Forelimb muscle (tissue), 1 donor: ENCODE measurements around the gene B3GALT6. TPM values are rescaled to one million over a fixed set of nuclear protein-coding genes. Genes with fewer than 3 reads are reported as not detected.

ENCODE experiments used
- DNase-seq: peaks from one replicate; pipeline ENCODE4 v3.0.0-alpha.2; 2013; ENCODE audit warnings: low read depth
- polyA plus RNA-seq: library from polyadenylated mRNA; unstranded; fragments of 120-200 nt; gene quantifications from one replicate; pipeline ENCODE4 v1.2.1, GENCODE V29; 2013; ENCODE audit not compliant: insufficient read length

Gene B3GALT6
- polyA plus RNA-seq, 1 donor: 16.3 TPM

DNA sequence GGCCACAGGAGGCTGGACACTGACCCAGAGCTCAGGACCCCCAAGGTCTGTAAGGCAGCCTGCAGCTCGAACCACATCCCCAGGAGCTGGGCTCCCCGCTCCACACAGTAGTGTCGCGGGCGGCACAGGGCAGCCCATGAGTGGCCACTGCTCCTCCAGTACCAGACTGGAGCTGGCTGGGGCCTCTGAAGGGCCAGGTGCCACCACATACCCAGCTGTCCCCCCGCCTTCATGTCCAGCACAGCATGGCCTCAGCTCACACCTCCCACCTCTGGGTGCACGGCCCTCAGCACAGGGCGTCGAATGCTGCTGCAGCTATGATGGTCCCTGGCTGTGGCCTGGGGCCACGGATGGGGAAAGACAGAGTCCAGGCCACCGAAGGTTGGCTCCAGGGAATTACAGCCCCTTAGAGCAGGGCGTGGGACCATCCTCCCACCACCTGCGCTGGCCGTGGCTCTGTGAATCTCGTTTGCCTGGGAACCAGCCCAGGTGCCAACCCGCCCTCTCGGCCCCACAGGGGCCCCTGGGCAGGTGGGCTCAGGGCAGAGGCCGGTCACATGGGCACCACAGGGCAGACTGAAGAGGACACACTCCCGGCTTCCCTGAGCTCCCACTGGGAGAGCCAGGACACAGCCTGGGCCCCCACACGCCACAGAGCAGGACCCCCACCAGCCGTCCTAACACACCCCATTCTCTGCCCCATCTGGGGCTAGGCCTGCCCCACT lies 16.0 kb upstream of the B3GALT6 start:
- no peak for DNase-seq

DNA sequence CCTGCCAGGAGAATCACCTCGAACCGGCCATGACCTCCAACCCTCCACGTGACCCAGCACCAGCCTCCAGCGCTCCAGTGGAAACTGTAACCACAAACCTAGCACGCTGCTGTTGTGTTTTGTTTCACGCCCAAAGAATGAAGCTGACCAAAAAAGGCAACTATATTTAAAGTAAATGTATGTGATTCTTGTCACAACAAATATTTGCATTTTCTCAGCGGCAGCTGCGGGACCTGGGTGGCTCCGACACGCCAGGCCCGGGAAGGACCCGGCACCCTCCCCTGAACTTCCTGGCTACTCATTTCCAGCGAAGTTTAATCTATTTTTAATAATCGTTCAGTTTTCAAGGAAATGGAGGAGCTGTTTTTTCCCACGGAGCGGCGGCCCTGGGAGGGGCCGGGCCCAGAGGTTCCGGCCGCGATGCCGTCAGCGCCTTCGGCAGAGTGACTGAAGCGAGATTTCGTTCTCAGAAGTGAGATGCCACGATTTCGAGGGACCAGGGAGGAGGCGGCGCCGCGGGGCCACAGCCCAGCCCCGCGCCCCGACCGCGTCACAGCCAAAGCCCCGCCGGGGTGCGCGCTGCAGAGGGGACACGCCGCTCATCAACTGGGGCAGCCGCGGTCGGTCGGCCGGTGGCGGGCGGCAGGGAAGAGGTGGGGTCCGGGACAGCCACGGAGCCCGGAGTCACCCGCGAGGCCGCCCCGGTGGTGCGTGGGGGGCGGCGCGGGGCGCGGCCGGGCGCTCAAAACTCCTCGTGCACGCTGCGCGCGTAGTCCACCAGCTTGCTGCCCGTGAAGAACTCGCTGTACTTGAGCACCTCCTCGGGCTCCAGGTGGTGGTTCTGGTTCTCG lies 15.0 kb upstream of the B3GALT6 start:
- no peak for DNase-seq

DNA sequence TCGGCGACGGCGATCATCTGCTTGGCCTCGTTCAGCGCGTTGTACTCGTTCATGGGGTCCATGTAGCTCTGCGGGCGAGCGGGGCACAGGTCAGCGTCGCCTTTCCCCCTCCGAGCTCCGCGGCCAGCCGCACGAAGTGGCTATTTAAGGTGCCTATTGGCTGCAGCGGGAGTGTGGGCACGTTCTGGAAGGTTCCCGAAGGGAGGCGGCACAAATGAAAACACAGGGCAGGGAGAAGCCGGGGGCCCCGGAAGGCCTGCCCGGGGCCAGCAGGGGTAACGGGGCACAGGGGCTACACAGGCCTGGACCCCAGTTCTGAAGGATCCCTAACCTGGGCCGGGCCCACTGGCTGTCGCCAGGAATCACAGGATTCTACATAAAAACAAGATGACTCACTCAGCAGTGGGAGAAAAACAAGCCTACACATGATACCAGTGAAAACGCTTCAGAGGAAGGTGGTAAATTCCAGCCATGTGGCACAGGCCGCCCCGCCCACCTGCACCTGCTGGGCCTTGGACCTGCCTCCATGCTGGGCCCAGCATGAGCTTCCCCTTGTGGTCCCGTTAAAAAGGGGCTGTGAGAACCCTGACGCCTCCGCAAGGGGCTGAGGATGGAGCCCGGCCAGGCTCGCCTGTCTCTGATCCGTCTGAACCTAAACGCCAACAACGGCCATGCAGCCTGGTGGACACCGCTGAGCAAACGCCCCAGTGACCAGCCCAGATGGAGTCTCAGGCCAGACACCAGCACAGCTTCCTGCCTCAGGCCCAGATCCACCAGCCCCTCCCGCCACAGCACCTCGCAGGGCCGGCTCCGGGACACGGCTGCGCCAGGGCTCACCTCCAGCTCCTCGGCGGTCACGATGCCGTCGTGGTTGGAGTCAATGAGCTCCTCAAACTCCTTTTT lies 14.2 kb upstream of the B3GALT6 start:
- no peak for DNase-seq

DNA sequence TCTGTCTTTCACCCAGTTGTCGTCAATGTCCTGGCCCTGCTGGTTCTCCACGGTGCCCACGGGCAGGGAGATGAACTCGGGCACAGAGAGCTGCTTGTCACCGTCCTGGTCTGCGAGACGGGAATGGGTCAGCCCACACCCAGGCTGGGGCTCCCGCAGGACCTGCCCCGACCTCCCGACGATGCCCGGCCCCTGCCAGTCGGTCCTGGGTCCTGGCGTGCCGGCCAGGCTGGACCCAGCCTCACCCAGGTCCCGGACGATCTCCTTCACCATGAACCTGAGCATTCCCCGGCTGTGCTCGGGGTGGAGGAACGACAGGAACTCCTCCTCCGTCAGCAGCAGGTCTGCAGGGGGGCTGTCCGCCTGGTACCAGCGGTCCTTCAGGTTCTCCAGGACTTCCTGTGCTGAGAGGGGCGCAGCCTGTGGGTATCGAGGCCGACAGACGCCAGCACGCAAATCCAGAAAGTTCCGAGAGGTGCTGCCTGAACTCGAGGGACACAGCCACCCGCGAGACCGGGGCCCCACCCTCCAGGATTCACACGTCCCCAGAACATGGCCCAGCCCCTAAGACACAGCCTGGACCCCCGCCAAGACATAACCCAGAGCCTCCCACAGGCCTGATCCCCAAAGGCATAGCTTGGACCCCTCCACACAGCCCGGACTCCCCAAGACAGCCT lies 13.4 kb upstream of the B3GALT6 start:
- DNase-seq: no peak

DNA sequence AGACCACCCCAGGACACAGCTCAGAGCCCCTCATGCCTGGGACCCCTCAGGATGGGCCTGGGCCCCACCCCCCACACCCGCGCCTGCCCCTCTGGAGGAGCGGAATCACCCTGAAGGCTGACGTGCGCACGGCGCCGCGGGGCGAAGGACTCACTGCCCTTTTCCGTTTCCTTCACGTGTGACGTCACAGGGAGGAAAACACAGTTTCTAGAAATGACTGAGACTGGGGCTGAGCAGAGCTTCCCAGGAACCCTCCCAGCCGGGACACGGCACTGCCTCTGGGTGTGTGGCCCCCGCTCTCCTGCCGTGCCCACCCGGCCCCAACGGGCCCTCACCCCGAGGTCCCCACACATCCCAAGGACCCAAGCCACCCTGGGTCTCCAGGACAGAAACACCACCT lies 12.7 kb upstream of the B3GALT6 start:
- no peak for DNase-seq

DNA sequence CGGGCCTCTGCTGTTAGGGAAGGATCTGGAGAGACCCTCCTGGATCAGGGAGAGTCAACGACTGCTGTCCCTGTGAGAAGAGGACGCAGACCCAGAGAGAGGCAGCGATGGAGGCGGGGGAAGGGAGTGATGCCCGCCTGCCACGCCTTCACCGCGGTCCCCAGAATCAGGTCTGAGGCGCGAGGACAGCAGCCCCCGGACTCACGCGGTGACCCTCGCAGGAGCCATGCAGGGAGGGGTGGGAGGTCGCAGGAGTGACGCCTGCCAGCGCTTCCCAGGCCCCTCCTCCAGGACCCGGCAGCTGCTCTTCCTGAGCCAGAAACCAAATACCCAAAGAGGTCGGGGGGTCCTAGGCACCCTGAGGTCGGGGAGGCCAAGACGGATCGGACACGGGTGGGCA lies 11.8 kb upstream of the B3GALT6 start:
- no peak for DNase-seq

DNA sequence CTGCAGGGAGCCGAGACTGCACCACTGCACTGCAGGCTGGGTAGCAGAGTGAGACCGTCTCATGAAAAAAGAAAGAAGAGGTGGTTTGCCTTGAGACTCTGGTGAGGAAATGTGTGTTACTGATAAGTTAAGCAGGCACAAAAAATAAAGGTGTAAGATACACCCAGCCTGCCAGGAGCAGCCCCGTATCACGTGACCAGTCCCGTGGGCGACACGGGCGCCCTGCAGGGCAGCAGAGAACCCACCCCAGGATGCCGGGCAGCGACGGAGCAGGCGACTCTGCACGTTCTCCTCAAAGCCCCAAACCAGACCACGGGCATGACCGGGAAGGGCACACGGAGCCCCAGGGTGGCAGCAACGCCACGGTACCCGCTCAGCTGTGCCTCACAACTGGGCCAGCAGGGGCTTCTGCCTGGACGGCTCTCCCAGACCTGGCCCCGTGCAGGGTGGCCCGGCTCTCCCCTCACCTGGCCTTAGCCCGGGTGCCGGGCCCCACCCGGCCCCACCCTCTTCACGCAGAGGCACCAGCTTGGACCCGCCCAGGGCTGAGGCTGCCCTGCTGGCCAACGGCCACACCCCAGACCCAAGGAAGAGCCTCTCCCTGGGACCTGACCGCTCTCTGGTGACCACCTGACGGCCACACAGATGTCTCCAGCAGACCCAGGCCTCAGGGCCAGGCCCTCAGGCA lies 10.0 kb upstream of the B3GALT6 start:
- no peak for DNase-seq

DNA sequence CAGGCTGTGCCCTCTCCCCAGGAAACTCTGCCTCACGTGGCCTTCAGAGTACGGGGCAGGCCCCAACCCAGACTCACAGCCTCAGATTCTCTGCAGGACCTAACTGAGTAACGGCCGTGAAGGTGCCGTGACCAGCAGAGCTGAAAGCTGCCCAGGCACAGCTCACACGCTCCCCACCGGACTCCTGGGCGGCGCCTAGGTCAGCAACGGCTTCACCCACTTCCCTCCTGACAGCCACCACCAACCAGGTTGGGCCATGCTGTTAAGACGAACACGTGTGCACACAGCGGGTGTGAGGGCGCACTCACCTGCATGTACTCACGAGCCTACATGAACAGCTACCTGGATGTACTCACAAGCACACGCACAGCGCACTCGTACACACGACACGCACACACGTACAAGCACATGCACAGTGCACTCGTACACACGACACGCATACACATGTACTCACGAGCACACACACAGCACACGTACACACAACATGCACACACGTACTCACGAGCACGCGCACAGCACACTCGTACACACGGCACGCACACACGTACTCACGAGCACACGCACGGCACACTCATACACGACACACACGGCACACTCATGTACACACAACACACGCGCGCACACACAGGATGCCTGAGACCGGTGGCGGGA lies 9.3 kb upstream of the B3GALT6 start:
- no peak for DNase-seq

DNA sequence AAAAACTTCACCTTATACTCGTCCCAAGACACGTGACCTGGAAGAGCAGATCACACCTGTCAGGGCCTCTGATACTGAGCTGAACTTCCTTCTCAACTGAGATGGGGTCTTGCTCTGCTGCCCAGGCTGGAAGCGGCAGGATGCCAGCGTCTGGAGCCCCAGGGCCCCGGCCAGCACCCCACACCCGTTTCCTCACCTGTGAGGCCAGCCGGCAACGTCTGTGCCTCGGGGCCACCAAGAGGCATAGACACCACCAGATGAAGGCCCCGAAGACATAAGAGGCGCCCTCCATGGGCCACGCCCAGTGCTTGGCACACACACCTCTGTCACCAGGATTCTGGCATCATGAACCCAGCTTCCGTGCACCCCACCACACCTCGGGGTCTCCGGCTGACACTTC lies 8.7 kb upstream of the B3GALT6 start:
- DNase-seq: no peak

DNA sequence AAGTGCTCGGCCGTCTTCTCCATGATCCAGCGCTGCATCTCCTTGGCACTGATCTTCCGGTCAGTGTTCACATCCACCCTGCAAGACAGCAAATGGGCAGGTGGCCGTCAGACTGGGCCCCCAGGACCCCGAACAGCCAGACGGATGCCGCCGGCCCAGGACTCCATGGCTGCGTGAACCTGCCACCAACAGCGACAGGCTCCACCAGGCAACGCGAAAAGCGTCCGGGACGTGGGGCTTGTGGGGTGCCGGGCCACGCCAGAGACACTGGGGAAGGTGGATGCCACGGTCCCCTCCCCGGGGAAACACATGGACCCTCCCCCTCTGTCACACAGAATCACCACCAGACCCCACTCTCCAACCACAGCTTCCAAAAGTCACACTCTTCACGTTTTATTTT lies 8.1 kb upstream of the B3GALT6 start:
- DNase-seq: no peak

DNA sequence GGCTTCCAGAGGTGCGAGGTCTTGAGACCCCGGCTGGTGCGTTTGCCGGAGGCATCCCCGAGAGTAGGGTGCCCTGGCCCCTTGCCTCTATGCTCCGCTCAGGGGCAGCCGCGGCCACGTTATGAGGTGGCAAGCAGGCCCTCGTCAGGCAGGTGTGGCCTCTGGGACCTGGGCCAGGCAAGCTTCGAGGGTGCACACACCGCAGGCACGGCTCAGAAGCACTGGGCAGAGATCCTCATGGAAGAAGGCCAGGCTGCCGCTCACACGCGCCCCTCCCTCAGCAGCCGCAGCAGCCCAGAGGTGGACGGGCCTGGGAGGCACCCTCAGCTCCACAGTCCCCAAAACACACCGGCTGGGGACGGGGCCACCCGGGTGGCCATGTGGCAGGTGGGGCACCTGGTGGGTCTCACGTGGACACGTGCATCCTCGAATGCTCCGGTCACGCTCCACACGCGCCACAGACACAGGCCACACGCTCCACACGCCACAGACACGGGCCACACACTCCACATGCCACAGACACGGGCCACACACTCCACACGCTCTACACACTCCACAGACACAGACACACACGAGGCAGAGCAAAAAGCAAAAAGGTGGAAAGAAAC lies 6.7 kb upstream of the B3GALT6 start:
- no peak for DNase-seq

DNA sequence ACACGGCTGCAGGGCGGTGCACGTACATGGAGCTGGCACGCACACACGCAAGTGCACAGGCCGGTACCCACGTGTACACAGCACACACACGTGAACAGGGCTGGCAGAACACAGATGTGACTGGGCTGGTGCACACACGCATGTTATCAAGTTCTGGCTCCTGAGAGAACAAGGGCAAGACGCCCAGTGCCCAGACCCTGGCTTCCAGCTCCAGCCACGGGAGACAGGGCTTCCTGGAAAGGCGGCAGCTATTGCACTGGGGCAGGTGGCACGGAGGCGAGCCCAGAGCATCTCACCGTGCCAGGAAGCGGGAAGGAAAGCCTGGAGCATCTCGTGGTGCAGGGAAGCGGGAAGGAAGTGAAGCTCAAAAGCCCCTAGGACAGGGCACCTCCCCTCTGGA lies 6.1 kb upstream of the B3GALT6 start:
- DNase-seq: no peak

DNA sequence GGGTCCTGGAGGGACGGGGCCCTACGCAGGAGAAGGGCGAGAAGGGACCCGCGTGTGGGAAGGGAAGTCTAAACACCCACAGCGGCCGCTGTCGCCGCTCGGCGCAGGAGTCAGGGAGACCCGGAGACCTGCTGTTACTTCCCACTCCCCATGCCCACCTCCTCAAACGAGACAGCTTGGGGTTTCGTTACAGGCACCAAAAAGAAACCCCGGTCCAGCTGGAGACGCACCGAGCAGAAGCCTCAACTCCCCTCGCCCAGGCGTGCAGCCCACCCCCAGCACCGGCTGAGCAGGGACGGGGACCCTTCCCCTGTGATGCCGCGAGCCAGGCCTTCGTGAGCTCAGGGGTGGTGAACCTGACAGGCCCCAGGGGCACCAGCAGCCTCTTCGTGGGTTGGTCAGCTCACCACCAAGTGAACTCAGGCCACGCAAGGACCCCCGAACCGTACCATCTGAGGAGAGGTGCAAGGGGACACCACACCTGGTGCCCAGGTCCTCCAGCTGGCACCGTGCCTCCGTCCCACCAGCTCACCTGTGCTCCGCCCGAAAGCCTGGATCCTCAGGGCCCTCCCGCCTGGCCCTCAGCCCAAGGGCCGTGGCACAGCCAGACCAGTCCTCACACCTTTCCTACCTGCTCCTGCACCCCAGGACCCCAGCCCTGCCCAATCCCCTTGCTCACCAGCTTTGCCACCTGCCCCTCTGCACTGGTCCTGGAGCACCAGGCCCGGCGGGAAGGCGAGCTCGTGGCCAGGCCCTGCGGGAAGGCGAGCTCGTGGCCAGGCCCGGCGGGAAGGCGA lies 5.3 kb upstream of the B3GALT6 start:
- DNase-seq: no peak

DNA sequence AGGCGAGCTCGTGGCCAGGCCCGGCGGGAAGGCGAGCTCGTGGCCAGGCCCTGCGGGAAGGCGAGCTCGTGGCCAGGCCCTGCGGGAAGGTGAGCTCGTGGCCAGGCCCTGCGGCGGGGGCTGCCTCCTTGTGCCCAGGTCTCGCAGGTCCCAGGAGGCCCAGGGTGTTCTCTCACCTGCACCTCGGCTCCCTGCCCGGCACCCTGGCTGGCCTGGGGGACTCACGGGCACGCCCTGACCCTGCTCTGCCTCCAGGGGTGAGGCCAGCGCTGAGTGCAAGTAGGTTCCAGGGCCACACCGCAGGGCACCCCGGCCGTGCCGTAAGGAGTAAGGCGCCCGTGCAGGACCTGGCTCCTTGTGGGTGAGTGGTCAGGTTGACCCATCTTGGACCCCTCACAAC lies 4.7 kb upstream of the B3GALT6 start:
- DNase-seq: no peak

DNA sequence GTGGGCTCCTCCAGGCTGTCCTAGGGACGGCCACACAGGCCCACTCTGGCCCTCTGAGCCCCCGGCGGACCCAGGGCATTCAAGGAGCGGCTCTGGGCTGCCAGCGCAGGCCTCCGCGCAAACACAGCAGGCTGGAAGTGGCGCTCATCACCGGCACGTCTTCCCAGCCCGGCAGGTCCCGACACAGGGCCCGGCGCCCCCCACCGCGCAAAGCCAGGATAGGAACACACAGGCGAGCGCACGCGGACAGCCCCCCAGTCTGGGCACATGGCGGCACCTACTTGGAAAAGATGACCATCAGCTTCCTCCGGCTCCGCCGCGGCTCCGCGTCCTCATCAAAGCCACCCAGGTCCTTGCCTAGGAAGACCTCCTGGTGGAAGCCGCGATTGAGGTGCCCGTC lies 3.9 kb upstream of the B3GALT6 start:
- no peak for DNase-seq

DNA sequence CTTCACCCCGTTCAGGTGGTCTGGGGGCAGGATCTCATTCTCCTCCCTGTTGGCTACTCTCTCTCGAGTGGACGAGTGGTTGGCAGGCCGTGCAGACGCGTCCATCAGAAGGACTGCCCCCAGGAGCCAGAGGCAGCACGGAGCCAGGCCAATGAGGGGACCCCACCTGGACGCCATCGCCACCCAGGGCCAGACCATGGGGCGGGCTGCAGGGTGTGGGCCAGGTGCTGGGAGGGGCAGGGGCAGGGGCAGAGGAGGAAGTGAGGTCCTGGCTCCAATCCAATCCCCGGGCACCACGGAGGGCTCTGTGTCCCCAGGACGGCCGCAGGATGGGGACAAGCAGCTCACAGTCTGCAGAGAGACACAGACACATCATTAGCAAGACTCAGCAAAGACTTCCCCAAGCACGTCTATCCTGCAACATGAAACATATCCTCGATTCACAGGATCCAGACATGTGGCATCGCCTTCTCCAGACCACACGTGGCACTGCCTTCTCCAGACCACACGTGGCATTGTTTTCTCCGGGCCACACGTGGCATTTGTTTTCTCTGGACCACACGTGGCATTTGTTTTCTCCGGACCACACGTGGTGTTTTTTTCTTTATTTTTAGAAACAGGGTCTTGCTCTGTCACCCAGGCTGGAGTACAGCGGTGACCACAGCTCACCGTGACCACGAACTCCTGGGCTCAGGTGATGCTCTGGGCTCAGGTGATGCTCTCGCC lies 3.3 kb upstream of the B3GALT6 start:
- DNase-seq: no peak

DNA sequence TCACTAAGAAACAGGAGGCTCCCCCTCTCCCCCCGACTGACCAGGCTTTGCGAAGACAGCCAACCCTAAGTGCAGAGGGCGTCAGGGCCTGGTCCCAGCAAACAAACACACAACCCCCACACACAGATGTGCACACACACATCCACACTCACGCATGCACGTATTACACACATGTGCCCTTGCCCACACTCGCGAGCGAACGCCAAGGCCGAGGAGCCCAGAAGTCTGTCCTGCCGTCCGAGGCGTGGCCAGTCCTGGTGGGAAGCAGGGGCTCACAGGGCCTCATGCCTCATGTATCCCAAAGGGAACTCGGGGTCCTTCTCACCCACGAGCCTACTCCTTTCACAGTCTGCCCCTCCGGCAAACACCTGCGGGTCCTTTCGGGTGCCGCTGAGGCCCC lies 2.3 kb upstream of the B3GALT6 start:
- DNase-seq: no peak

DNA sequence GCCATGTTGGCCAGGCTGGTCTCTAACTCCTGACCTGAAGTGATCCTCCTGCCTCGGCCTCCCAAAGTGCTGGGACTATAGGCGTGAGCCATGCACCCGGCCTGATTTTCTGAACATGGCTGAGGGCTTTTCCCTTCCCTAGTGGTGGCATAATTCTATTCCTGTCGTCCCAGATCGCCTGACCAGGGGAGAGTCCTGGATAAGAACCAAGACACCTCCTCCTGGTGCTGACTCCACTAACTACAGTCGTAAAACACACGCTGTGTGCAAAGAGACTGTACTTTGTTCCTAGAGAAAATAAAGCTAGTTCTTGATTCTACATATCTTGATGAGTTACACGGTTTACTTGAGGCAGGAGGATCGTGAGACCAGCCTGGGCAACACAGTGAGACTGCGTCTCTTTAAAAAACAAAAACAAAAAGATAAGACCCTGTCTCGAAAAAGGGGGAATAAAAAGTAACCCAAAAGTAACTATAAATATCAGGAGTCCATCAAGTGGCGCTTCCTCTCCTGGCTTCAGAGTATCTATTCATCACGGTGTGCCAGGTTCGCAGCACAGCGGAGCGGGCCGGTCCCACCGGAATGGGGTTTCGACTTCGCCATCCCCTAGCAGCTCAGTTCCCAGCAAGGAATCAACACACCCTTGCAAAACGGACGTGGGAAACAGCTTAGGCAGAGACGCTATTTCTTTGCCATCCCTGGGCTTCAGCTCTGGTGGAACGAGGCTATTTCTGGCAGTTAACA lies 1.2 kb upstream of the B3GALT6 start:
- DNase-seq: no peak
